Activated CD4-positive, alpha-beta T cell treated with anti-CD3 and anti-CD28 coated beads, Interleukin-2, Interleukin-6, amounts not matched to agents 100 ng/mL and 50 ng/mL, durations not matched to agents 16 hours and 8 hours (primary cell): ENCODE data around the gene KCNQ1.

Experiments
- DNase-seq: peaks from one replicate; pipeline ENCODE4 v3.0.0-alpha.2; 2020

The KCNQ1 gene

DNA sequence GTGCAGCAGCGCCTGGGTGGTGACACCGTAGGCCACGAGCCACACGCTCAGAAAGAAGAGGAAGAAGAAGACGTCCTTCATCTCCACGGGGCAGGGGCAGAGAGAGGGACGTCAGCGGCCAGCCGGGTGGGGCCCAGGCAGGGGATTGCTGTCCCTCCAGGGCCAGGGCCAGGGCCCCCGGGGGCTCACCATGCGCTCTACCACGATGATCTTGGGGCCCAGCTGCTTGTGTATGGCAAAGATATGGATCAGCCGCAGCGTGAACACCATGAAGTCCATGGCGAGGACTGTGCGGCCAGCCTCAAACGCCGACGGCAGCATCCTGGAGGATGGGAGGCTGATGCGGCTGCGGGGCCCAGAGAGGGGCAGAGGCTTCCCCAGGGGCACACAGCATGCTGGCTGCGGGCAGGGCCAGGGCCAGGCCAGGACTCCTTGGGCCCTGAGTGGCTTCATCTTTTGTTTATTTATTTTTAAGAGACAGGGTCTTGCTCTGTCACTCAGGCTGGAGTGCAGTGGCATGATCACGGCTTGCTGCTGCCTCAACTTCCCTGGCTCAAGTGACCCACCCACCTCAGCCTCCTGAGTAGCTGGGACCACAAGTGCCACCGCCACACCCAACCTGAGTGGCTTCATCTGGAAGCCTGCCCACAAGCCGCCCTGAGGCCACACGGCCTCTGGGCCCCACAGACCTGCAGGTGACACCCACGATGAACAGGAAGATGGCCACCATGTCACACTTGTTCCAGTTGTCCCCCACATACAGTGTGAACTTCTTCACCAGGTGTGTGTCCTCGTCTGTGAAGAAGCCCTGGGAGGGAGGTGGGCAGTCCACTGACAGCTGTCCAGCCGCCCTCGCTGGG lies 33.1 kb upstream of the KCNQ1 start:
- no peak for DNase-seq

DNA sequence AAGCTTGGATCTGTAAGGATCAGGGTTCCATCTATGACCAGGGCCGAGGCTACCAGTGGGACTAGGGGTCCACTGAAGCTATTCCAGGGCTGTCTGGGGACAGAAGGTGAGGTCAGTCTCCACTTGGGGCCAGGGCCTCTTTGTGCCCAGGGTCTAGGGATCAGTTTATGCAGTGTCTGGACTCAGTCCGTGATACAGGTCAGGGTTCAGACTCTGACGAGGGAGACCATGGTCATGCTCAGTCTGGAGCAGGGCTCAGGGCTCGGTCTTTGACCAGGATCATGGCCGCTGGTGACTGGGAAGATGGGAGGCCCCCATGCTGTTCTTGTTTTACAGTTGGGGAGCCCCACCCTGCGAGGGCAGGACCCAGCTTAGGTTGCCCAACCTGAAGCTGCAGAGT lies 32.5 kb upstream of the KCNQ1 start:
- no peak for DNase-seq

DNA sequence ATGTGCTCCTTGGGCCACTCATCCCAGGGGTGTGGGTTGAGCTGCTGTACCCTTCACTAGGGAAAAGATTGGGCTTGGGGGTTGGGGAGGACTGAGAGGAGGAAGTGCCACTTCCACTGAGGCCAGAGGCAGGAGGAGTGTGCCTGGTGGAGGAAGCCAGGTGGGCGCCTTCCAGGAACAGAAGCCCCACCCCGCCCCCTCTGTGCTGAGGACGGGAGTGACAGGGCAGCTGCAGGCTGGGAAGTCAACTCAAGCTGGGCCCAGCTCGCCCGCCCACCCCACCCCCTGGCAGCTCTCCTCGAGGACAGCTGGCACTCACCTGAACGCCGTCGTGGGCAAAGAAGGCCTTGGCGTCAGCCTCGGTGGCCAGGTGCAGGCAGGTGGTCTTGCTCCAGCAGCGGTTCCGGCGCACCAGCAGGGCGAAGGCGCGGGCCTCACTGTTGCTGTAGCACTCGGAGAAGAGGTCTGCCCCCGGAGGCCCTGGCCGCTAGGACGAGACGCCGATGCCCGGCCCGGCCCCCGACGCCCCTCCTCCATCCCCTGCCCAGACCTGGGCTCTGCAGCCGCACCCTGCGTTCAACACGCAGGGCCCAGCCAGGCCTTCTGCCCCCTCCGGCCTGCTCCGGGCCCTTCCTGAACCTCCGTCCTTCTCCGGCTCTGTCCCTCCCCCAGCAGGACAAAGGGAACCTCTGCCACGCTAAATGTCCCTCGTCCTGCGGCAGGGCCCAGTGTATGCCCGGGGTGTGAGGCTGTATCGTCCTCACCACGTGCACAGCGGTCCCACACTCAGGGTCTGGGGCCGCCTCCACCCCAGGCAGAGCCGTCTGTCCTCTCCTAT lies 30.8 kb upstream of the KCNQ1 start:
- no peak for DNase-seq

DNA sequence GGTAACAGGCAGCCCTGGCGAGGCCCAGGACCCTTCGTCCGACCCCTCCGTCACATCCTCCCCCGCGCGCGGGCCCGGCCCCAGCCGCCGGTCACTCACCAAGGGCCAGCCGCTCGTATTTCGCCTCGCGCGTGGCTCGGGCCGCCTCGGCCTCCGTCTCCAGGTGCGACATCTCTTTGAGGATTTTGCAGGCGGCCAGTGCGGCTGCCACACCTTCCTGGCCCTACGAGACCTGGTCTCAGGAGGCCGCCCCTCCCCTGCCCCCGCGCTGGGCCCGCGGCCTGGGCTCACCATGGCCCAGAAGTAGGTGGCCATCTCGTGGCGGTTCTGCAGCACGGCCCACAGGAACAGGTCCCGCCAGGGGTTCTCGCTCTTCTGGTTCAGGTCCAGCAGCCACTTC lies 30.2 kb upstream of the KCNQ1 start:
- no peak for DNase-seq

DNA sequence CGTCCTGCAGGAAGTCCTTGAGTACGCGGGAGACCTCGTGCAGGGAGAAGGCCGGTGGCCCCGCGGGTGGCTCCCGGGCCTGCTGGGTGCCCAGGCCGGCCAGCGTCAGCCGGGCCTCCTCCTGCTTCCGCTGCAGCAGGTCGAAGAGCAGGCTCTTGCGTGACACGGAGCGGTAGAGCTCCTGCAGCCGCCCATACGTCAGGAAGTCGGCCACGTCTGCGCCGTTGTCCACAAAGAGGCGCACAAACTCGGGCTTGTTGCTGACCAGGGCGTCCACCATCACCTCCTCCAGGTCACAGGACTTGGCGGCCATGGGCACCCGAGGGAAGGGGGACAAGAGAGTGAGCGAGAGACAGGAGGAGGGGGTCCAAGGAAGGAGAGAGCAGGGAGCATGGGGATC lies 29.6 kb upstream of the KCNQ1 start:
- no peak for DNase-seq

DNA sequence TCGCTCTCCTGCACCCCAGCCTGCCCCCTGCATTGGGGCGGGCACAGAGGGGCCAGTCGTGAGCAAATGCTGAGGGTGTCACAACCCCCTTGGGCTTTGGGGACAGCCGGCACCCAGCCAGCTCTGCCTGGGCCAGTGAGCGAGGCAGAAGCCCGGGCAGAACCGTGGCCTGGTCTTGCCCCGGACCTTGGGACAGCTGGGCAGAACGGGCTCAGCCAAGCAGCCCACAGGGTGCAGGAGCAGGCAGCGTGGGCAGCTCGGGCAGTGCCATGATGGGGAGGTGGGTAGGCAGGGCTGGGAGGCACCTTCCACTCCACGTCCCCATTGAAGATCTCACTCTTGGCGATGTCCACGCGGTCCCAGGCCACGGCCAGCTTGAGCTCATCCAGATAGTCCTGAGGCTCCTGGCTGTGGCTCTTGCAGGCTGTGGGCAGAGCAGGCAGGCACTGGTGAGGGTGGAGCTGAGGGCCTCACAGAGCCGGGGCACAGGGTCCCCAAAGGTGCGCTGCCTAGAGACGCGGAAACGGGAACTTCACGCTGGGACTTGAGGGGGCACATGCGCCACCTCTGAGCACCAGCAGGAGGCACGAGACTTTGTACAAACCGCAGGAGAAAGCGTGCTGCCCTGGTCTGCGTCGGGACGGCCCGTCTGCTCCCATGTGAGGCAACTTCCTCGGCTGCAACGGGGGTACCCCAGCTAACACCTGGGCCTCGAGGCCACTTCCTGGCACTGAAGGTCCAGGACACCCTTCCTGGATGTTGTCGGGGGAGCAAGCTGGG lies 29.0 kb upstream of the KCNQ1 start:
- no peak for DNase-seq

DNA sequence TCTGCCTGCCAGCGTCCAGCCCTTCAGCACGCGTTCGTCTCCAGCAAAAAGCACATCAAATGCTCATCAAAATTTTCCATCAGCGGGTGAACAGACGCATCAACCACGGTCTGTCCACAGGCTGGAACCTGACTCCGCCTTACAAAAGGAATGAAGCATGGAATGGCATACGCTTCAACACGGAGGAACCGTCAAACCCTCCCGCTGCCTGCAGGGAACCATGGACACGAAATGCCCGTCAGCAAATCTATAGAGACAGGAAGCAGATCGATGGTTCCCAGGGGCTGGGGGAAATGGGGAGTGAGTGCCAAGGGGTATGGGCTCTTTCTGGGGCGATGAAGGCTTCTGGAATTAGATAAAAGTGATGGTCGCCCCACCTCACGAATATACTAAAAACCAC lies 28.0 kb upstream of the KCNQ1 start:
- DNase-seq: no peak

DNA sequence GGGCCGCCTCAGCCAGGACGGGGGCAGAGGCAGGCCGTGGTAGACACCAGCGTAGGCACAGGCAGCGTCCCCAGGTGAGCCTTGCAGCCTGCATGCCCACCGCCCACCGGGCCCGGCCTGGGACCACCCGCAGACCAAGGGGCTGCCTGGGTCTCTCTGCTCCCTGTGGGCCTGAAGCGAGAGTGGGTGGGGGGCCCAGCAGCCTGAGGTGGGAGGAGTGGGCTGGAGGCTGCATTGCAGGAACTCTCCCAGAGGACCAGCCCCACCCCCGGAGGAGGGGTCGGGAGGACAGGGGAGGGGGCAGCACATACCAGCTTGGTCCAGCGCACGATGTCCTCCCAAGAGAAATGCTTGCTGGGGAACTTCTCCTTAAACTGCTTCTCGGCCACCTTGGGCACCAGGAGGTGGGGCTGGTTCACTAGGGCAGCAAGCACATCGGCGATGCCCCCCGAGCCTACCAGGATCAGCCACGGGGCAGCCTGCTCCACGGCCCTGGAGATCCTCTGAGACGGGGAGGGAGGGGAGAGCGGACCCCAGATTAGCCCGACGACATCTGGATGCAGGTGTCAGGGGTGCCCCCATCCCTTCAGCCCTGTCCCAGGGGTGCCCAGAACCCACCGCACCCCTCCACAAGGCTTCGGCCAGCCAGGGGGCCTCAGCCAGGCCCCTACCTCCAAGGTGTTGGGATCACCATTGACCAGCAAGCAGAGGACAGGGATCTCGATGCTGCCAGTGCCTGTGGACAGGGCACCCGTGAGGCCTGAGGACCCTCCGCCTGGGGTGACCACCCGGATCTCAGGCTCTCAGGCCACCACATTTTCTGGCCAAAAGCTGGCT lies 26.7 kb upstream of the KCNQ1 start:
- DNase-seq: no peak

DNA sequence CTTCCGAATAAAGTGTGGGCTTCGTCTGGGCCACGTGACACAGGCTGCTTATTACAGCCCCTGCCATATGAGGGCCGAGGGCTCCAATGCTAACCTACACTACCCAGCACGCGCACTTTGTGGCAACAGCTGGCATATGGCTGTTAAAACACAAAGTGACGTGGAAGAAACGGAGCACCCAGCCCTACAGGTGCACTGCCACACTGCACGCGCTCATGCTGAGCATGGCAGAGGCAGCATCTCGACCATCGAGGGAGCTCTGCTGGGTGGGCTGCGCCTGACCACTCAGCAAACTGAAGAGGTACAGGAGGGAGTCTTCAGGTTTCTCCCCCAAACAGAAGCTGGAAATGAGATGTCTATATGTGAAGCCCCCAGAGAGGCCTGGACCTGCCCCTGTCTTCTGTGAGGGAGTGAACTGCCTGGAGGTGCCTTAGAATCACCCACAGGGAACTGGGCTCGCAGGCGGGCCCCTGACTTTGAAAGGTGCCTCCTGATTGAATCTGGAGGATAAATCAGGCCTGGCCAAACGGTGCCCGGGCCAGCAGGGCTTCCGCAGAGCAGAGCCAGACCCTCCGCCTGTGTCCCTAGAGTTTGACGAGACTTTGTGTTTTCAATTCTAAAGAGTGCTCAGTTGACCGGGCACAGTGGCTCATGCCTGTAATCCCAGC lies 26.0 kb upstream of the KCNQ1 start:
- DNase-seq: no peak

DNA sequence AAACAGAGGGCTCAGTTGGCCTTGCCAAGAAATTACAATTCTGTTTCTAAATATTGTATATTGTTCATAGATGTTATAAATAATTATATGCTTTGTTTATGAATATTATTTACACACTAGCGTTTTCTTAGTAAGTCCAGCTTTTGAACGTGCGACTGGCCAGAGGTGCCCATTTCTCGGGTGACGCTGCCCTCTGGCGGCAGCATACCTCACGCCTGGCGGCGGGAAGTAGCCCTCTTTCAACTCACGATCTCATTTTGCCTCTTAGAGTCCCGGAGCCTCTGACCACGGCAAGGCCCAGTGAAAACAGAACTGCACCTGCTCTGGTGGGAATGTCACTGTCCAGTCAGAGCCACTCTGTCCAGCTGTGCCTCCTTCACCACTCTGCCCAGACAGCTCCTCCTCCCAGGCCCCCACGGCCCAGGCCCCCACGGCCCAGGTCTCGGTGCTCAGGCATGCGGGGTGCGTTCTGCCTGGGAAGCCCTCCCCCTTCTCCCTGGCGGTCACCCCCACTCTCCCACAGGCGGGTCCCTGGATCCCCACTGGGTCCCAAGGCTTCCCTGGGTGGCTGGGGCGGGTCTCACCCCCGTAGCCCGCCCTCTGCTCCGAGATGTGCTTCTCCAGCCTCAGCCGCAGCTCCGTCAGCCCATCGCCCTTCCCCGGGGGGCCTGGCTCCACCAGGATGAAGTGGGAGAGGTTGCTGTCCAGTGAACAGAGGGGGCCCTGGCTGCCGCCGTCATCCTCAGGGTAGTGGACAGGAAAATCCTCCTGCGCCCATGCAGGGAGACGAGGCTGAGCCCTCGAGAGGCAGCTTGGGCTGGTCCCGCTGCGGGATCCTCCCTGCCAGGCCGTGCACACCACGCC lies 24.9 kb upstream of the KCNQ1 start:
- DNase-seq: peak; percentile 69

DNA sequence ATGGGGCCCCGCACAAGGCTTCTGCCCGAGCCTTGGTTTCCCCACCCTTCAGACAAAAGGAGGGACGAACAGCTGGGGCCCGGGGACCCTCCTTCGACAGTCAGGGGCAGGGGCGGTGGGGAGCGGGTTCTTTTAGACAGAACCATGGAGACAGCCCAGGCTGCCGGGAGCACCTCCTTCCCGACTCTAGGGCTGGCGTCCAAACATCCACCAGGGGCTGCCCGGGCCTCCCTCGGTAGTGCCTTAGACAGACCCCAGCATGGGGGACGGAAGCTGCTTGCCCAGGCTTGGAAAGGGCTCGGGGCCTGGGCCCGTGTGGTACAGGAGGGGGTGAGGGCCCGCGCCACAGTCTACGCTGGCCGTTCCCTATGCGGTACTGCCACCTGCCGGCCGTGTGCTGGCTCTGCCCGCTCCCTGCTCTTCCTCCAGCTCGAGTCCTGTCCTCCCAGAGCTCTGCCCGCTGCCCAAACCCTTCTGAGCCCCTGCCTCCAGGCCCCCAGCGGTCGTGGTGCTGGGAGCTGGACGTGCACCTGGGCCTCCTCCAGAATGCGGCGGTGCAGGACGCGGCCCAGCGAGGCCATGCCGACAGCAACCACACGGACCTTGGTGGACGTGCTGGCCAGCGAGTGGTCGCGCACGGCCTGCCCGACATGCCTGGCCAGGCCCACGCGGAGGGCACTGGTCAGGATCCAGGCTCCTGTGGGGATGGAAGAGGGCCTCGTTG lies 24.1 kb upstream of the KCNQ1 start:
- peak; percentile 73 for DNase-seq

DNA sequence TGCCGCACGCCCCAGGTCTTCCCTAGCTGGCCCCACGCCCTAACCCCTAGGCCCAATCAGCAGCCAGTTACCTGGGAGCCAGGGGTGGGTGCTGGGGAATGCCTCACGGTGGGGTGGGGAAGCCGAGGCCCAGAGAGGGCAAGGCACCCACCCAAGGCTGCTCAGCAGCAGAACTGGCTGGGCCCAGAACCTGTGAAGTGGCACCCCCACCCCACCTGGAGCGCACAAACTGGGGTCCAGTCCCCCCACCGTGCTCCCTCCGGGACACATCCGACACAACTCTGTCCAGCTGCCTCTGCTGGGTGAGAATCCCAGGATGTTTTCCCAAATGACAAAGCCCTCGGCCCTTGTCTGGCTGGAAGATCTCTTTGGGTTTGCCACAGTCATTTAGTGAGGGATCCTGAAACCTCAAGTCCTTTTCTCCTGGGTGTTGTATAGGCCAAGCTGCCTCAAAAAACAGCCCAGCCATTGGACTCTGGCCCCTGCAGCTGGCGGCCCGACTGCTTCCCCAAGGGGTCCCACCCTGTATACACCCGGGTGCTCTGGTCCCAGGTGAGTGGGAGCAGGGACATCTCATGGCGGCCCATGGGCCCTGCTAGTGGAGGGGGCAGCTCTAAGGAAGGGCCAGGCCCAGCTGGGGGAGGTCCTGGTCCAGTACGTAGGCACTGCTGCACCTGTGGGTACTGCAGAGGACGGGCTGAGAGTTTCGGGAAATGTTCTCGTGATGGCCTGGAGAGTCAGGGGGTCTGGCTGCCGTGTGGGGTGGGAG lies 23.4 kb upstream of the KCNQ1 start:
- DNase-seq: no peak

DNA sequence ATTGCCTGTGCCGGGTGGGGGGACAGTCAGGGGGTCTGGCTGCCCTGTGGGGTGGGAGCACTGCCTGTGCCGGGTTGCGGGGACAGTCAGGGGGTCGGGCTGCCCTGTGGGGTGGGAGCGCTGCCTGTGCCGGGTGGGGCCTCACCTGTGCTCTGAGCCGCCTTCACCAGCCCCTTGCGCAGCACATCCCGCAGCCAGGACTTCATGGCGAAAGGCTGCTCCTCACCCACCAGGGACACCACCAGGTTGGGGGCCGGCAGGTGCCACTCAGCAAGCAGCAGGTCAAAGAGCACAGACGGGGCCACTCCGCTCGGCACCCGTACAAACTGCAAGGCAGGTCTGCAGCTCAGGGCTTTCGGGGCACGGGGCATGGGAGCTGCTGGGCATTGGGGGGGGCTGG lies 22.8 kb upstream of the KCNQ1 start:
- DNase-seq: no peak

DNA sequence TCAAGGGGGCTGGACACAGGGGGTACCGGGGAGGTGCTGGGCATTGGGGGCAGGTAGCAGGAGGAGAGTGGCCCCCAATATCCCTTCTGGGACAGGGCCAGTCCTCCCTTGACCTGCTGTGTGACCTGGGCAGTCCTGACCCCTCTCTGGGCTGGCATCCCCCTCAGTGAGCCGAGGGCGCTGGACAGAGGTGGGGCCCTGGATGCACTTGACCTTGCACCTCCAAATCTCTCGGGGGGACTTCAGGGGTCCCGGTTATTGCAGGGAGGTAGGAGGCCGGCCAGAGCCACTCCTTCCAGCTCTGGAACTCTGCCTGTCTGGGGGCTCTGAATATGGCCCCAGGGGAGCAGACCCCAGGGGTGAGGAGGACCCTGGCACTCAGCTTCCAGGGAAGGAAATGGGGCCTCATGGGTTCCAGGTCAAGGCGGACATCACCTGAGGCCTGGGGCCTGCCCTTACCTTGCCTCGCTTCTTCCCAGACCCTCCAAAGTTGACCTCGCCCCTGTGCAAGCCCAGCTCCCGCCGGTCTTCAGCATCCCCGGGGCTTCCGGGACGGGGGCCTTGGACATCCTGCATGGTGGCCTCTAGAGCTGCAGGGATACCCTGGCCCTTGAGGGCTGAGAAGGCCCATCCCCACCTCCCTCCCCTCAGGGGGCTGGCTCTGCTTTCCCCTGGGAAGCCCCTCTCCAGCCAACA lies 22.2 kb upstream of the KCNQ1 start:
- no peak for DNase-seq

DNA sequence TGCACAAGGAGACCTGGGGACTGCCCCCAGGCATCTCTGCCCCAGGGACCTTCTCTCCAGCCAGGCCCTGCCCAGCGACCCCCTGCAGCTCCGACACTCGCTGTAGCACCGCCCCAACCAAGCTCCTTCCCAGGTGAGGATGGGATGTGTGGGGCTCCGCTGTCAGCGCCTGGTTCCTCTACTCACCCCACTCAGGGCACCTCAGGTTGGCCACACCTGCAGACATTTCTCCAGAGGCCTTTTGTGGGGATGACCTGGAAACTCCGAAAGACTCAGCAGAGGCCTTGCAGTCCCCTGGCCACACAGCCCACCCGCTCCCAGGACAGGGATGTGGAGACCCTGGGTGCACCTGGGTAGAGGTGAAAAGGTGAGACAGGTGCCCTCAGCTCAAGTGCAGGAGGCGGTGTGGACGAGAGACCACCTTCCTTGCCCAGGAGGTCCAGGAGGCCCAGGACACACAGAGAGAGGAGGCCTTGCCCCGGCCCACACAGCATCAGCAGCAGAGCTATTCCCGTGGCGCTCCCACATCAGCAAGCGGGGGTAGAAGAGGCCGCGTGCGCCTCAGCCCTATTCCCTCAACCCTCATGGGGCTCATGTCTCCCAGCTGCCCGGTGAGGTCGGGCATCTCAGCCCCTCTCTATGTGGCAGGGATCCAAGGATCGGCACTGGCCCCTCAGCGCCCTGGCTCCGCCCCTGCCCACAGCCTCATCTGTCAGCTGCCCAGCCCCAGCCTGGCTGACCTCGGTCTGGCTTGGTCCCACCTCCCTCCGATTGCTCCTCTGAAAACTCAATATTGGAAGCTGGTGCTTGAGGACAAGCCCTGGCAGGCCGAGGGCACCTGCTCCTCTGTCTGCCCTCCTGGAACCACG lies 21.4 kb upstream of the KCNQ1 start:
- no peak for DNase-seq

DNA sequence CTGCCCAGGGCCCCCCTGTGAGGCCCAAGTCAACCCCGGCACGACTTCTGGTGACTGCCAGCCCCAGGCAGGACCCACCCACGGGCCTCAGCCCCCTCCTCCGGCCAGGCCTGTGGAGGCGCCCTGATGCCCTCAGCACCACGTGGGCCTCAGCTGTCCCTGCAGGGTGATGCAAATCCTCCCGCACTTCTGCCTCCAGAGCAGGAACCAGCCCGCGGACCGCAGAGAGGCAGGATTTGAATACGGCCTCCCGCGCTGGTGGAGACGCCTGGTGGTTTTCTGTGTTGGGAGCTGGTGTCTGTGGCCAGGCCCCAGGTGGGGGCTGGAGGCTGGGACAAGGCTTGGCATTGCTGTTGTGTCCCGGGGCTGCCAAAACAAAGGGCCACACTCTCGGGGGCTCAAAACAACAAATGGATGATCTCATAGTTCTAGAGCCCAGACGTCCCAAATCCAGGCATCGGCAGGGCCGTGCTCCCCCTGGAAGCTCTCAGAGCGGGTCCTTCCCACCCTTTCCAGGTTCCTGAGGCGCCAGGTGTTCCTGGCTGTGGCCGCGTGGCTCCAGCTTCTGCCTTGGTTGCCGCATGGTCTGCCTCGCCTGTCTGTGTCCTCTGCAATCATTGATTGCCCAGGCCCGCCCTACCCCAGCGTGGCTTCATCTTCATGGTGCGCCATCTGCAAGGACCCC lies 19.9 kb upstream of the KCNQ1 start:
- no peak for DNase-seq

DNA sequence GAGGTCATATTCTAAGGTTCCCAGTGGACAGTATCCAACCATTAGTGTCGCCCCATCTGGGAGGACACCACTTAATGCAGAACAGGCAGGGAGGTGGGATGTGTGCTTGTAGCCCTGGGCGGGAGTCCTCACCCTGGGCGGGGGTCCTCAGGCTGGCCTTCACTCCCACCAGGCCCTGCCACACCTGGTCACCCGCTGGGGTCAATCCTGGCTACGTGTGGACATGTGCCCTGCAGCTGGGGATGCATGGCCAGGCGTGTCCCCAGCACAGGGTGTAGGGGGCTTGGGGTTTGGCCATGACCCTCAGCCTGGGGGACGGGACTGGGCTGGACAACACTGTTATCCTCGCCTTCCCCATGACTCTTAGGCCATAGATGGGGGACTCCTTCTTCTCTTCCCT lies 19.3 kb upstream of the KCNQ1 start:
- no peak for DNase-seq
